Measurements from ENCODE around the gene ARAP3.

- TF ChIP-seq CTCF (IDR thresholded peaks at IDR 0.05) (no peak), POLR2A (IDR thresholded peaks at IDR 0.05) (no peak)
These were observed 1.6 kb upstream of the ARAP3 start for GRCh38 chr5:141683596-141684141.
